PC-9 (cell line): ENCODE measurements around the gene PPM1H. TPM values are rescaled to one million over a fixed set of nuclear protein-coding genes. Genes with fewer than 3 reads are reported as not detected.
"Not testable (repeated sequence)": the region's sequence is repeated elsewhere in the genome, so short reads cannot be mapped to it uniquely, and the experiment has no call there.

Source experiments
- BruUV-seq: library from RNA; stranded (reverse); fragments of 400-500 nt; replicated peaks from 2 replicates; lab custom pipeline; 2021; lab: Mats Ljungman, UMichigan
- CTCF ChIA-PET: fragments of 300-600 bp; sonication (Branson Sonifier 250); formaldehyde crosslinking; loops from one replicate; lab custom pipeline; 2022; ENCODE audit warnings: antibody characterized with exemption; lab: Charles Lee
- POLR2A ChIA-PET: fragments of 300-600 bp; sonication (Branson Sonifier 250); formaldehyde crosslinking; loops from one replicate; lab custom pipeline; 2022; ENCODE audit warnings: antibody characterized with exemption; ENCODE audit not compliant: unreplicated experiment; lab: Charles Lee
- DNase-seq, 2 experiments: peaks; one replicate each; pipeline versions ENCODE4 v3.0.0 to v3.0.0-alpha.2; 2015 to 2022; ENCODE audit warnings: mixed read lengths in 1 of 2
- H2AFZ ChIP-seq: fragments of 200-600 bp; sonication (generic); 2 replicates; pipeline ENCODE4 v1.8.1; 2017; ENCODE audit warnings: antibody characterized with exemption
- H3F3A ChIP-seq: fragments of 200-600 bp; sonication (generic); 2 replicates; pipeline ENCODE4 v1.8.1; 2017; ENCODE audit warnings: antibody characterized with exemption, mild to moderate bottlenecking, low read depth; ENCODE audit not compliant: insufficient read depth
- H3K27ac ChIP-seq: fragments of 200-600 bp; sonication (generic); 2 replicates; pipeline ENCODE4 v1.6.1; 2016; ENCODE audit warnings: mixed run types
- H3K27me3 ChIP-seq: fragments of 200-600 bp; sonication (generic); 2 replicates; pipeline ENCODE4 v1.6.1; 2016; ENCODE audit warnings: low read depth, mixed run types; ENCODE audit not compliant: insufficient read depth
- H3K36me3 ChIP-seq: fragments of 200-600 bp; sonication (generic); 2 replicates; pipeline ENCODE4 v1.6.1; 2016; ENCODE audit warnings: low read depth, mixed run types
- H3K4me1 ChIP-seq: fragments of 200-600 bp; sonication (generic); replicated peaks from 2 replicates; pipeline ENCODE4 v1.6.1; 2016; ENCODE audit warnings: mixed run types; ENCODE audit not compliant: insufficient read depth
- H3K4me2 ChIP-seq: fragments of 200-600 bp; sonication (generic); 2 replicates; pipeline ENCODE4 v1.6.1; 2017; ENCODE audit warnings: mixed run types
- H3K4me3 ChIP-seq: fragments of 200-600 bp; sonication (generic); 2 replicates; pipeline ENCODE4 v1.6.1; 2016; ENCODE audit warnings: mixed run types
- H3K79me2 ChIP-seq: fragments of 200-600 bp; sonication (generic); 2 replicates; pipeline ENCODE4 v1.6.1; 2017; ENCODE audit warnings: low read depth, mixed run types
- H3K9me2 ChIP-seq: fragments of 200-600 bp; sonication (generic); 2 replicates; pipeline ENCODE4 v1.8.1; 2017; ENCODE audit warnings: mild to moderate bottlenecking; ENCODE audit not compliant: insufficient read depth
- H3K9me3 ChIP-seq: fragments of 200-600 bp; sonication (generic); 2 replicates; pipeline ENCODE4 v1.8.1; 2016; ENCODE audit warnings: low read depth; ENCODE audit not compliant: insufficient read depth
- H4K20me1 ChIP-seq: fragments of 200-600 bp; sonication (generic); 2 replicates; pipeline ENCODE4 v1.8.1; 2017; ENCODE audit not compliant: insufficient read depth
- CTCF ChIP-seq: fragments of 200-600 bp; sonication (generic); conservative IDR thresholded peaks from 2 replicates; pipeline ENCODE4 v1.6.1; 2017; ENCODE audit warnings: mixed run types, antibody characterized with exemption, mild to moderate bottlenecking, moderate library complexity
- EZH2 ChIP-seq: fragments of 200-600 bp; sonication (generic); IDR thresholded peaks from 2 replicates; pipeline ENCODE4 v1.8.0; 2017; ENCODE audit warnings: antibody characterized with exemption, low read depth
- intact Hi-C: fragments of 100-400 bp; cut with micrococcal nuclease; formaldehyde crosslinking; loops from one replicate; pipeline ENCODE4 v1.10.0; 2022; ENCODE audit not compliant: unreplicated experiment
- total RNA-seq: library from RNA; stranded (reverse); gene quantifications from 2 replicates; pipeline ENCODE4 v1.2.3, GENCODE V29; 2021

PPM1H gene
- total RNA-seq, 1 experiment from 2014 or later = 11.4 TPM

DNA sequence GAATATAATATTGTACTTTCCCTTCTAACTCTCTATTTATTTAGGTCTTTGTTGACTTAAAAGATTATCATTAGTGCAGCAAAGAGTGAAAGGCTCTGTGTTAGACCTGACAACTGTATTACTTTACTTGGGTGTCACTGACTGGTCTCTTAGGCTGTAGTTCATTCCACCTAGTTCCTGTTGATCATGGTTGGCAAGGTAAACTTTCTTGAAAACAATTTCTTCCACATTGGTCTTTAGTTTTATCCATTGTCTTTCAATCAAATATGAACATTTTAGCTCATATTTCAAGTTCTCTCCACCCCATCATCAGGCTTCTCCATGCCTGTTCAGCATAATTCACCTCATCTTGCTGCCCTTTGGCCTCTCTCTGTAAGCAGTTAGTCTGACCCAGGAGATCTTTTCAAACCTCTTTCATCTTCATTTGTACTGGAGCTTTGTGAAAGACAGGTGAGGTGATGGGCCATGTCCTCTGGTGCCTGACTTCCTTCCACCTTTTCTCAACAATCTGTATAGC is 32.1 kb upstream of the PPM1H start:
- BruUV-seq = TSS peak; percentile 68
- Histone ChIP-seq H2AFZ (no peak overlapping the region), H3K79me2 (no peaks in the 10 kb centered on the region), H3K27ac (peak overlapping the region; percentile 71), H4K20me1 (no peaks in the 10 kb centered on the region), H3K4me3 (no peak overlapping the region), H3K9me2 (no peaks in the 10 kb centered on the region; the same call in 1 of the 2 replicates), H3K9me3 (no peaks in the 10 kb centered on the region), H3K27me3 (no peaks in the 10 kb centered on the region), H3K4me2 (peak overlapping the region; percentile 12; the same call in 1 of the 2 replicates), H3K4me1 (peaks cover 15% of the 10 kb centered on the region; the same call in 1 of the 2 replicates), H3K36me3 (no peaks in the 10 kb centered on the region), H3F3A (no peaks in the 10 kb centered on the region; the same call in 1 of the 2 replicates)
- intact Hi-C loops = no loop called here
- CTCF ChIA-PET = no interaction called here
- TF ChIP-seq CTCF = no peak
- TF ChIP-seq EZH2 = no peak
- DNase-seq = peak in 1 of 2 experiments; percentile 71
- POLR2A ChIA-PET = no interaction called here

DNA sequence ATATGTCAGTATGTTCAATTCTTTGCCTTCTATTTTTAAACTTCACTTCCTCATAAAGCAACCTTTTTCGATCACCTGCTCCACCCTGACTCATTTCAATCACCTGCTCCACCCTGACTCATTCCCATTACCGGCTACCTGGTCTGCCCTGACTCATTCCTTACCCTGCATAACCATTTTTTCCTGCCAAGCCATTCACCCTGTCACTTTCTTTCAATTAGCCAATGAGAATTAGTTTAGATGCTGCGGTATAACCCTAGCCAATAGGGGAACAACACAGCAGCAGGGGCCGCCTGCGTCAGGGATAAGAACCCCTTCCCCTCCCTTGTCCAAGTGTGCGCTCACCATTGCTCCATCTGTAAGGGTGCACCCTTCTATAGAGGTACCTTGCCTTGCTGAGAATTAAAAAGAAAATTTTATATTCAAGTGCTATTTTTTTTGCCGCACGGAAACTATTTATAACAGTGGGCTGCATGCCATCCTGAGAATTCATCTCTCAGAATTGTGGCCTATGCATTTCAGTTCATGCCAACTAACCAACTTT is 31.6 kb upstream of the PPM1H start:
- BruUV-seq, POLR2A ChIA-PET: not testable (repeated sequence)

GRCh38 chr12:62965700-62966099 is 30.8 kb upstream of the PPM1H start:
- H3K4me3 ChIP-seq, CTCF ChIA-PET, H2AFZ ChIP-seq, H3K36me3 ChIP-seq, intact Hi-C loops, H3F3A ChIP-seq, DNase-seq, BruUV-seq, H3K4me2 ChIP-seq, H3K9me2 ChIP-seq, H3K79me2 ChIP-seq, H4K20me1 ChIP-seq, POLR2A ChIA-PET, H3K27me3 ChIP-seq, H3K9me3 ChIP-seq: not testable (repeated sequence)
- H3K27ac ChIP-seq = peak overlapping the region; percentile 71
- peaks cover 15% of the 10 kb centered on the region; the same call in 1 of the 2 replicates for H3K4me1 ChIP-seq

More for the DNA sequence above, 31.6 kb upstream of the PPM1H start:
- H3K79me2 ChIP-seq, H3K9me2 ChIP-seq, H2AFZ ChIP-seq, intact Hi-C loops, CTCF ChIA-PET, H3K36me3 ChIP-seq, H3K4me3 ChIP-seq, H3F3A ChIP-seq, H3K9me3 ChIP-seq, H4K20me1 ChIP-seq, H3K27me3 ChIP-seq: not testable (repeated sequence)
- DNase-seq = peak; percentile 48 to 80
- Histone ChIP-seq H3K4me2 (peak overlapping the region; percentile 12; the same call in 1 of the 2 replicates), H3K4me1 (peaks cover 15% of the 10 kb centered on the region; the same call in 1 of the 2 replicates), H3K27ac (peak overlapping the region; percentile 71)

- H3K79me2 ChIP-seq, H3K27ac ChIP-seq, H3K4me3 ChIP-seq, H3F3A ChIP-seq, POLR2A ChIA-PET, H2AFZ ChIP-seq, H3K9me2 ChIP-seq, H3K27me3 ChIP-seq, H4K20me1 ChIP-seq, H3K9me3 ChIP-seq, H3K4me2 ChIP-seq, H3K36me3 ChIP-seq, CTCF ChIA-PET, BruUV-seq, DNase-seq, intact Hi-C loops: not testable (repeated sequence)
- peaks cover 15% of the 10 kb centered on the region; the same call in 1 of the 2 replicates for H3K4me1 ChIP-seq
Measured at GRCh38 chr12:62965242-62965641, 30.3 kb upstream of the PPM1H start.
